Activated CD8-positive, alpha-beta memory T cell treated with anti-CD3 and anti-CD28 coated beads, Interleukin-2, amount 50 U/mL, for 1 hour (primary cell): ENCODE data around the gene GPR161.
"Not testable (repeated sequence)": the region's sequence is repeated elsewhere in the genome, so short reads cannot be mapped to it uniquely, and the experiment has no call there.

Experiments
- DNase-seq: peaks from one replicate; pipeline ENCODE4 v3.0.0-alpha.2; 2020; ENCODE audit errors: extremely low read depth

GPR161 gene

DNA sequence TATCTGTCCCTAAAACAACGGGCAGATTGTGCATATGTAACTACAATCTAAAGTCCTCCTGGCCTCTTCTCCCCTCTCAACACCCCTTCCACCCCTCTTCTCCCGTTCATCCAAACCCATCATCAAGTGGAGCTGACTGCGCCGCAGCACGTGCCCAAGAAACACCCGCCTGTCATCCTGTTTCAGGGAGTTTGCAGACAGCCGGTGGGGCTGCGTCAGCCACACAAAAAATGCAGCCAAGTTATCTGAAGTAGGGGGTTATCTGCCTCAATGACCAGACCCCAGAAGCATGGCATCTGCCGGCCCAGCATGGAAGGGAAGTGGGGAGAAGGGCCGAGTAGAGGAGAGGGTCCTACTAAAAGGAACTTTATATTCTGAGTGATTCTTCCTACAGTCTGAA is 49.0 kb downstream of the GPR161 start:
- no peak for DNase-seq

DNA sequence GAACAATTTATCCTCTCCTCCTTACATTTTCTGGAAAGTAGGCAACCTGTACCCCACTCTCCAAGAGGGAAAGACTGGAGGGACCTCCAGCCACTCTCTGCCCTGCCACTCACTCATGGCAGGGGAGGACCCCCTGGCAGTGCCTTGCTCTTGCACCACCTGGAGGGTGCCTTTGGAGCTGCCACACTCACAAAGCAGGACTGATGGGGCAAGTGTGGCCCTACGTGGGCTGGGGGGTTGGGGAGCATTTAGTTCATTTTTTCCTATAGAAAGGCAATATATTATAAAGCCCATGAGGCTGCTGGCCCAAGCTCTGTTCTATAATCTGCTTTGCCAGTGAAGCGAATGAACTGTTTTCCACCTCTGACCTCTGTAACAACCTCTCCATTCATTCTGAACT is 50.3 kb downstream of the GPR161 start:
- DNase-seq, result no peak

DNA sequence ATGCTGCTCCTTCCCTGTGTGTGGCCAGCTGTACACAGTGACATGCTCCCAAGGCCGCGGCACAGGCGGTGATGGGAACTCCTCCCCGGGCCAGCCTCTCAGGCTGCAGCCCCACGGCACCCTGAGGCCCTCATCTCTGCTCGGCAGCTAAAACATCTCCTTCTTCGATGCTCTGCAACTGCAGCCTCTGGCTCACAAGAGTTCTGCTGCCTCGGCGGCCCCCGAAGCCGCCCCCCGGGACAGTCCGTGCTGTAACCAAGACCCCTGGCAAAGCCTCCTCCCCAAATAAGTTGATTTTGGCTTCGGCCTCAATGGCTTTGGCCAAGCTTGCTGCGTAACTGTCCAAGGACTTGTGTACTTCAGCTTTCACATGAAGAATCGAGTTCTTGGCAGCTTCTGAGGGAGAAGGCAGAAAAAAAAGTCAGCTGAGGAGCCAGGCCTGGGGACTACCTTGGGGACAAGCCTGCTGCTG is 51.3 kb downstream of the GPR161 start:
- DNase-seq, result no peak

DNA sequence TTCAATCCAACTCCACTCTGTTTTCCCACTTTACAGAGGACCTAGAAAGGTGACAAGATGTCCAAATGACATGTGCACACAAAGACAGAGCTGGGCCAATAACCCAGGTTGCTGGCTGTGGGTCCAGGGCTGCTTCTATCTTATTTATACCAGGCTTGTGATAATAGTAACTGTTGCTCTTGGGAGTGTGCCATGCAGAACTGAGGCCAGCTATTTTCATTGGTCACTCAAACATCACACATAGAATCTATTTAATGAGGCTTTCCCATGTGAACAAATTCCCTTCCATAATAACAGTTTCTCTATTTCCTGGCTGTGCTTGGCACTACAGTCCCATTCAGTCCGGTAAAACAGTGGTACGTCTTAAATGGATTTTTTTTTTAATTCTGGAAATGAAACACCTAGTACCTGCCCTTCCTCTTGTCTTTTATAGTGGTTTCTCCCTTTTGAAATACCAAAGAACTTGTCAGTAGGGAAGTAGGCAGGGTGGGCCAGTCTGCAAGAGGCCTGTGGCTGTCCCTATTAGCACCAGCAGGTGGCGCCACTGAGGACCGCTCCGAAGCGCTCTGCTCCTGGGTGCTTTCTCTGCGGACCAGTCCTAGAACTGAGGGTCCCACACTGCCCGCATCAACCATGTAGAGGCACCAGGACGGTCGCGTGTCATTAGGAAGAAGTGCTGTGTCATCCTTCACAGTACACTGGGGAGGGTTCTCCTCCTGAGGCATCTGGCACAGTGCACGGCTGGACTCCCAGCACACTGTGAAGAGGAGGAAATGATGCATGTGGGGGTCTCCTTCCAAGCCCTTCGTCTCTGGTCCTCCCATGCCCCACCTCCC is 52.1 kb downstream of the GPR161 start:
- peak; percentile 9 for DNase-seq

DNA sequence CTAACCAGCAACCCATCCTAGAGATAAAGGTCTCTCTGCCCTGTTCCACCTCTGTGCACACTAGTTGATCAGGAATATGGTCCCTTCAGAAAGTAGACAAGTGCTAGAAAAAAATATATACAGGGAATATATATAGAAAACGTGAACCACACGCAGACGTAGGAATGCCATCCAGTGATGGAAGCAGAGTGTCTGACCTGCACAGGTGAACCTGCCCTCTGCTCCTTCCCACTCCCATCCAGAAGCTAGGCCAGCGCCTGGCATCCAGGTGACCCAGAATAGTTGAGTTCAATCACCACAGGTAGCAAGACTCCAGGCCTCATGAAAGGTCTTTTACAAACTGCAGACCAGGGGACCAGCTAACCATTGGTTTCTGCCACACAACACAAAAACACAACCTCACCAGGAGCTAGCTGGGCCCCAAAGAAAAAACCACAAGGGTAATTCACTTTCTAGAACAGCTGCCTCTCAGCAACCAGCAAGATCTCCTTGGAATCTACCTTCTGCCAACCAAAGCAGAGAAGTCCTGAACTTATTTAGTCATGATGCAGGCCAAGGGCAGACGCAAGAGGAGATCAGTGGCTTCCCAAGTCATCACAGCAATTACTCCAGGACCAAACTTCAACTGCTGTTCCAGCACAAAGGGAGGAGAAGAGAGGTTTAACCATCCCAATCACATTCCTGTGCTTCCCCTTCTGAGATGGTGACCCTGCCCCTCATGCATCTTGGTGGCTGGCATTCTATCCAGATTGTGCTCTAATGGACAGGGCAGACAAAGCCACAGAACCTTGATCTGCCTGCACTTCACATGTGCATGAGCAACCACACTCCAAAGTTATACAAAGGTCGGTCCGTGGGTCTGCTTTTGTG is 53.0 kb downstream of the GPR161 start:
- DNase-seq, result no peak

DNA sequence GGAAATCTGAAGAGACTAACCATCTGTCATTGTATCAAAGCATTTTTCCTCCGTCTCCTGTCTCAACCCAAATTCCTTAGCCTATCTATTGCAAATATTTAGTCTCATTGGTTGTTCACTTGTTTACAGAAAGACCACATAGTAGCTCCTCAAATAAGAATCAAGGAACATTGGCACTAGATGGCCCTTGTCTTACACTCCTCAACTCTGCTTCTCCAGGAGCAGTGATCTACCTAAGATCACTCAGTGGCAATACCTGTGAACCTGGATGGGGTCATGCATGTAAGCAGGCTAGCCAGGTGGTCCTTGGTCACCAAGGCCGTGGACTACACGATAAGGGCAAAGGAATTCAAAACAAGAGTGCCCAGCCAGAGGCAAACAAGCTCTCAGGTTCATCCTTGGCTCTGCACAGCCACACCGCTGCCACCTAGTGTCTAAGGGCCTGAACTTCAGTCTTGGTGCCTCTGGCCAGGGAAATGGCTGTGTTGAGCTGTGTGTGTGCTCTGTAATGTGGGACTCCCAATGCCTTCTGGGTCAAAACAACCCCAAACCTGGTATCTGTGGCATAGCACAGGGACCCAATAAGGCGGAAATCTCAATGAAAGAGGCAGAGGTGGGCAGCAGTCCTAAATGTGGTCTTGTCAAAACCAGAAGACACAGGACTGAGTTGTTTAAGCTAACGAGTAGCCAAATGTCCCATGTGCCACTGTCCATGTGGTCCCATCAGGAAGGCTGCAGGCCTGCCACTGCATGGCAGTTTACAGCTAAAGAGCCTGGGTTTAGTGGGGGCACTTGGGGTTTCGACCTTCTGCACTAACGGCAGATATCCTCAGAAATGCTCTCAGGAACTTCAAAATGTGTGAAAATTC is 54.5 kb downstream of the GPR161 start:
- DNase-seq, result peak; percentile 4

GRCh38 chr1:168081373-168082007 is 55.2 kb downstream of the GPR161 start:
- DNase-seq, result no peak

DNA sequence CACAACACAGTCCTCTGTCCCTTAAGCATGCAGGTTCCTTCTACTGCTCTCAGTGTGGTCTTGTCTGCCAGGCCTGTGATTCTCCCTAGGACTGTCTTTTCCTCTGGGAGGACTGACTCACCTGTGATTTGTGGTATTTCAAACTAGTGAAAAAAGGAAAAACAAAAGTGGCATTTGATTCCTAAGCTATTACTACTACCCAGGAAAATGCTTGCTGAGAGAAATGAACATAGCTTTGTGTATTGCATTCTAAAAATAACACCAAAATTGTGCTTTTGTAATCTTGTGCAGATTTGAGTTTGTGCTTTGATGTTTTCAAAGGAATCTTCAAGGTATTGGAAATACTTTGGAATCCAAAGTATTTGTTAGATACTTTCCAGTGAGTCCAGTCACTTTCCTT is 57.0 kb downstream of the GPR161 start:
- DNase-seq, result no peak

DNA sequence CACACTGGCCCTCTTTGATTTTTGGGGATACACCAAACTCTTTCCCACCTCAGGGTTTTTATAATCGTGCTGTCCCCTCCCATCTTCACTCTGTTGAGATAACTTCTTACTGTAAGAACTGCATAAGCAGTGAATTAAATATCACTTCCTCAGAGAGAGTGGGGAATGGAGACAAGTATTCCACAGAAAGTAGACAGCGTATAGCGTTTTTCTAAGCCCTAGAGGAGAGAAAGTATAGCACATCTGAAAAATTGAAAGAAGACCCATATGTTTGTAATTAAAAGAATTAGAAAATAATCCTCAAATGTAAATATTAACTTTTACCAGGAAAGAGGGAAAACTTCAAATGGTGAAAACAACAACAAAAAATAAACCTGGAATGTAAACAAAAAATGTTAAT is 67.3 kb downstream of the GPR161 start:
- DNase-seq, result no peak

- DNase-seq, result no peak
These were observed 71.2 kb downstream of the GPR161 start for GRCh38 chr1:168065506-168065905.

DNA sequence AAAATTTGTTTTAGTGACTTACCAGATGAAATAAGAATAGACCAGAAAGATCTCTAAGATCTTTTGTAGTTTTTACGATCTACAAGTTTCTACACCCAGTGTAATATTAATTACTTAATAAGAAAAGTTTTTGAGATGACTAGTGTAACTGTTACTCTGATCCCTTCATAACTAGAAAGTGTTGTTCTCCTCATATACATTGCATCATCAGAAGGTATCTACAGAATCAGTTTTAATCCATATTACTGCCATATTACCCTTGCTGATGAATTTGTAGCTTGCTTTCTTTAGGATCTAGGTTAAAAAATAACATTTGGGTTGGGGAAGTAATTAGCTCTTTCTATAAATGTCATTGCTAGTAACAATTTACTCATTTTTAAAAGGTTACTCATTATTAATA is 72.5 kb downstream of the GPR161 start:
- DNase-seq, result no peak

- no peak for DNase-seq
These were observed 78.8 kb downstream of the GPR161 start for GRCh38 chr1:168057921-168058320.

DNA sequence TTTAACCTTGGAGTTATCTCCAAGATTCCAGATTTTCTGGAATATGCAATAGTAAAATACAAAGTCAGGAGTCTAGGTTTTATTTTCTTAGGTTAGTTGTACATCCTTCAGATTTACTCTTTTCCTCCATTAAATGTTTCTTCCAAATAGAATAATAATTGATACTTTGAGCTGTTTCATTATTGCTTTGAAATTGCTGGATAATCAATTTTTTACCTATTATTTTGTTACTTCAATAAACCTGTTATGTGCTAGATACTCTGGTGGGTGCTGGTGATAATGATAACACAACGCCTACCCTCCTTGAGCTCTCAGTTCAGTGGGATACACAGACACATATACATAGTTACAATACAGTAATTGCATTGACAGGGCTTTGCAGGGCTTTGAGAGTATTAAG is 79.4 kb downstream of the GPR161 start:
- DNase-seq, result no peak

DNA sequence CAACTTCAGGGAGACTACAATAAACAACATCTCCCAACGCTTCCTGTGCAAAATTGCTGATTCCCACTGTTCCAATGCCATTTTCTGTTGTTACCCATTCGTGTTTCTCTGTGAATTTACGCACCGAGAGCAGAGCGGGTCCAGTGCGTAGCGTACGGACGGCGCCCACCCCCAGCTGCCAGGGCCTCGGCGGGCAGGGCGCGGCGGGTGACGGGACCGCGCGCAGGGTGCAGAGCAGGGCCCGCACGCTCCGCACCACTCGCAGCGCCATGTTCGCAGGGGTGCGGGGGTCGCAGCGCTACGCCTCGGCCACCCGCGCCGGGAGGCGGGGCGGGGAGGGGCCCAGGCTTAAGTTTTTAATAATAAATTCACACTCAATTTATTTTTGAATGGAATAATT is 80.6 kb downstream of the GPR161 start:
- not testable (repeated sequence) for DNase-seq

- DNase-seq, result no peak
These were observed 82.6 kb downstream of the GPR161 start for GRCh38 chr1:168054117-168054516.

DNA sequence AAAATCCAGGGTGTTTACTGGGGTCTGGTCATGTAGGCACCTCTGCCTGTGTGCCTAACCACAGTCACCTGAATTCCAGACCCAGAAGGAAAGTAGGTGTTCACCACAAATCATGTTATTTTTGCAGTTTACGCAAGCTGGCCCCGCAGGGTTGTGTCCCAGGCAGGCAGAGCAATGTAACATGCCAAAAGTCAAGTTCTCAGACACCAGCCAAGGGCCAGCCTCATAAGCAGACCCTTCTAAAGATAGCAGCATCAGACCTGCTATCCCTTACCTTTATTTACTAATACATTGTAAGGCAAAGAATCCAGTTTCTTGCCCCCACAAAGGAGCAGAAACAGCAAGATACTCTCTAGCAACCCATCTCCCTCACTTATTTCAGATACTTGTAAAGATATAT is 83.0 kb downstream of the GPR161 start:
- no peak for DNase-seq

GRCh38 chr1:168050880-168051279 is 85.8 kb downstream of the GPR161 start:
- no peak for DNase-seq

- no peak for DNase-seq
These were observed 86.4 kb downstream of the GPR161 start for GRCh38 chr1:168050307-168050706.

GRCh38 chr1:168045311-168045710 is 91.4 kb downstream of the GPR161 start:
- DNase-seq, result no peak

DNA sequence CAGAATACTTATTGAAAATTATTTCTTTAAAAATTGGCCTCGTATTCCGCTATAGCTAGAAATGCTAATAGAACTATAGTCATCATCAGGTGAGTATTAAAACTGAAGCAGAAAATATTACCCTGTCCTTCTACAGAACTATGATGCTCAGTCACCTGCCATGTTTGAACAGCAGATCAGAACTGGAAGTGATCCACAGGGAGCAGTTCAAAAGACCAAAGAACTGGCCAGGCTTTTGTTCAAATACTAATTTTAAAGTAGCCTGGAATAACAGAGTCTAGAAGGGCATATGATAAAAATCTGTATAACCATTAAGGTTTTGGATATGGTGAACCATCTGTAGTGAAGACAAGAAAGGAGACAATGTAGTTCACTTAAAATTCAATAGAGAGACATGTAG is 94.4 kb downstream of the GPR161 start:
- DNase-seq, result no peak

GRCh38 chr1:168035345-168035744 is 101.4 kb downstream of the GPR161 start:
- DNase-seq, result no peak
